Measurements from ENCODE around the gene SLC27A5.
A peak's percentile ranks its signal among the peaks of the same experiment; 100 is the strongest.
"Not testable (repeated sequence)": the region's sequence is repeated elsewhere in the genome, so short reads cannot be mapped to it uniquely, and the experiment has no call there.

SLC27A5 gene

DNA sequence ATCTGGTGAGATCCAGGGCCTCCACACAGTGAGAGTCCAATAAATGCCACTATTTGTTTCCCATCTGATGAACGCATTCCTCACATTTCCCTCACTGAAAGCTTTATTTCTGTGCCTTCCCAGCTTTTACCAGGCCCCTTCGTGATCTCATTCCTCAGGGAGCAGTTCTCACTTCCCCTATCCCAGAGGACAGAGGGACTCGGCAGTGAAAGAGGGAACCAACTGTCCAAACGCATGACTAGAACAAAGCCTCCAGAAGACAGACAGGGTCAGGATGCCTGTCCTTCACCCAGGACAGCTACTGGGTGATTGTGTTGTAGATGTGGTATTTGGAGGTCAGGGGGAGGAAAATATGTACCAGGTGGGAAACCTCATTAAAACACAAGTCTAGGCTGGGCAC lies 9.9 kb upstream of the SLC27A5 start:
- DNase-seq: peak; percentile 31

DNA sequence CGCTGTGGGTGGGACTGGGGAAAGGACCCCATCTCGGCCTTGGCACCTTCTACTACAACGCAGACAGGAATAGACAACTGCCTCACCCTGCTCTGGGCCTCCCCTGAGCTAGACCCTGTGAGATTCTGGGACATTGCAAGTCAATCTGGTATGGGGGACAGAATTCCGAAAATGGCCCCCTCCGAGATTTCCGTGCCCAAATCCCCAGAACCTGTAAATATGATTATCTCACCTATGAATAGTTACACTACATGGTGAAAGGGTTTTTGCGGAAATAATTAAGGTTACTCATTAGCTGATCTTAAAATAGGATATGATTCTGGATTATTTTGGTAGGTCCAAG lies 8.4 kb upstream of the SLC27A5 start:
- no peak for DNase-seq

DNA sequence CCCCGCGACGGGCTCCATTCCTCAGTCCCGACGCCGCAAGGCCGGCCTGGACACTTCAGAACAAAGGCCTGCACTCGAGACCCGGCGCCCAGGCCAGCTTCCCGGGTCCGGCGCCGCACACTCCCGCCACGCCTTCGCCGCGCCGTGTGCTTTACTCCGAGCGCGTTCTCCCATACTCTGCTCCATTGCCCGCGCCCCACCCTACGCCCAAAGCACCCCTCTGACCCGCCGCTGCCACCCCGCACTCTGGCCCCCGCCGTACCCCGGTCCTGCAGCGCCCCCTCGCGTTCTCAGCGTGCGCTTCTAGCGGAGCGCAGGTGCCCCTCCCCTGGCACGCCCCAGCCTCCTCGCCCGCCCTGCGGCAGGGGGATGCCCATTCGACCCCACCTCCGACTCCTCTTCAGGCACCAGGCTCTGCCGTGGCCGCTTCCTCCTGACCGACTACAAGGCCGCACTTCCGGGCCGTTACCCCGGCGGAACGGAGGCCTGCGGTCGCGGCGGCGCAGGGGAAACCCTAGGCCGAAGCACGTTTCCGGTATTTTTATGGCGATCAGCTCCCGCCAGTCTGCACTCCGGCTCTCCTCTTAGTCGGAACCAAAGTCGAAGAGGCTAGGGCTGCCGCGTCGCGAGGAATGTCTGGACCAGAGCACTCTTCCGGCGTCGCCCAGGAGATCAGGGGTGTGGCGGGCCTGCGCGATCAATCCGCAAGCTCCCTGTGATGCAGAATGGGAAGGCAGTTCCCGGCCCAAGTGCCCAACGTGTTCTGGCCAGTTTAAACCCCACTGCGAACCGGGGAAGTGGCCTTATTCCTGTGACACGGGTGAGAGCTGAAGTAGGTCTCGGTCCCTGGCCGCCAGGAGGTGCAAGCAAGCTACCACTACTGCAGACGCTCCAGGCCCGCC lies 7.8 kb upstream of the SLC27A5 start, which contains the start of gene ZBTB45:
ZBTB45 (minus strand) TSS at position 456 of the 902 bp plus-strand sequence. CDS start 2,137 bp downstream, outside the sequence.
- DNase-seq: peak; percentile 94

DNA sequence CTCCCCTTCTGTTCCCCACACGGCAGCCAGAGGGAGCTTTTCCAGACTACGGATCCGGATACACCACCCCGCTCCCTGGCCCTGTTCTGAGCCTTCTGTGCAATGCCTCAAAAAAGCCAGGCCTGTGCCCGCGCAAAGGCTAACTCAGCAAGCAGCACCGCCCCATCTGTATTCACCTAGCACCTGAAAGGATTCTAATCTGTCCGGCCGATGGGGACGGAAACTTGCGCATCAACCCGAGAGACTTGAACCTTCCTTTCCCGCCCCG lies 7.2 kb upstream of the SLC27A5 start:
- DNase-seq: peak; percentile 63

DNA sequence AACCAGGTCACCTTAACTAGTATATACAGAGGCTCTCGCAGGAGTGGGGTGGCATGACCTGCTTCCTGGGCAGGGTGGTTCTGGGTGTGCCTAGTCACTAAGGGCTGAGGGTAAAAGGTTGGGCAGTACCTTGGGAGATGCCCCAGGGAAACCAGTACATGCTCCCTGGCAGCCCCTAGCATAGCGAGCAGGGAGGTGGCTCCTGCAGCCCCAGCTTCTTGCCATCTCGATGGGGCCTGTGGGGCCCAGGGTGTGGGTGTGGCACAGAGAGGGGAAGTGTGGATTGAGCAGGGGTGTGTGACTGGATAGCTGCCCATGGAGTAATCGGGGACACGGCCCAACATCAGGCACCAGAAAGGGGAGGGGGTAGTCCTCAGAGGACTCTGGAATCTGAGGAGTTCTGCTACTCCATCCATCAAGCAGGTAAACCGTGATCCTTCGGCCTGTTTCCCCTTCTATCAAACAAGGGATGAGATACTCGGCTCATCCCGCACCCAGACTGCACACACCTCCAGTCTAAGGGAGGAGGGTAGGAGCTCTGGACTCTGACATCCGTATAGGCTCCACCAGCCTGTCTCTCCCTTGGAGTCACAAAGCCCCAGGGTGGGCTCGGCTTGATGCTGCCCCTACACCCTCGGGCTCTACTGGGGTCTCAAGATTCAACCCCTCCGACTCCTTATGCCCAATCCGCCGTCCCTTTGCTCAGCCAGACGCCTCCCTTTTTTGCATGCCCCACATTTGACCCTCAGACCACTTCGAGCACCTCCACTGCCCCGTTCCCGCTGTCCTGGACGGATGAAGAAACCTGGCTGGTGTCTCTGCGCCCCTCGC lies 6.7 kb upstream of the SLC27A5 start:
- DNase-seq: peak; percentile 51

DNA sequence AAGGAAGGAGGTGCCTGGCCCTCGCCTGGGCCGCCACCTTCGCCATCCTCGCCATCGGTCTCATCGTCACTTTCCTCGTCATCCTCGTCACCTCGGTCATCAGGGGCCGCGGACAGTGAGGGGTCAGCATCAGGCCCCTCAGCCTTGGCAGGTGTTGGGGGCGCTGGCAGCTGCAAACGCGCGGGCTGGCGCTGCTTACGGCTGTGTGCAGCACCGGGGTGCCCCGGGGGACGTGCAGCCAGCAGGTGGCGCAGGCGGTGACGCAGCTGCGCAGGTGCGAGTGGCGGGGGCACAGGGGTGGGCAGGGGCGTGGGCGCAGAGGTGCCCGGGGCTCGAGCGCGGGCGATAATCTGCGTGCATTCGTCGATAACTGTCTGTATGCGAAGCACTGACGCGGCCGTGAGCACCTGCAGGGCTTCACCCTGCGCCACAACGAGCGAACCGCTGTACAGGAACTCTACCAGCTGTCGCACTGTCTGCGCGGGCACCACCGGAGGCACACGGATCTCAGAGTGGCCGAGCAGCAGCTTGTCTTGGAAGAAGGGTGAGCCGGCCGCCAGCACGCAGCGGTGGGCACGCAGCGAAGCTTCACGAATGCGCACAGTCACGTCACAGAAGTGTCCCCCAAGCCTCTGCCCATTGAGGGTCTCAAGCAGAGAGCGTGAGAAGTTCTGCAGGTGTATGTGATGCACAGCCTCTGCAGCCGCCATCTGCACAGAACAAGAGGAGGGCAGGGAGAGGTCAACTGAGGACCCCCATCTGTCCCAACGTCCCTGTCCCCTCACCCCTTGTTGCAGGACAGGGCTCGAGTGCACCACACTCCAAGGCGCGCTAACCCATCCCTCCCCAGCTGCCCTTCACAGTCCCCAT lies 5.4 kb upstream of the SLC27A5 start:
- no peak for DNase-seq

DNA sequence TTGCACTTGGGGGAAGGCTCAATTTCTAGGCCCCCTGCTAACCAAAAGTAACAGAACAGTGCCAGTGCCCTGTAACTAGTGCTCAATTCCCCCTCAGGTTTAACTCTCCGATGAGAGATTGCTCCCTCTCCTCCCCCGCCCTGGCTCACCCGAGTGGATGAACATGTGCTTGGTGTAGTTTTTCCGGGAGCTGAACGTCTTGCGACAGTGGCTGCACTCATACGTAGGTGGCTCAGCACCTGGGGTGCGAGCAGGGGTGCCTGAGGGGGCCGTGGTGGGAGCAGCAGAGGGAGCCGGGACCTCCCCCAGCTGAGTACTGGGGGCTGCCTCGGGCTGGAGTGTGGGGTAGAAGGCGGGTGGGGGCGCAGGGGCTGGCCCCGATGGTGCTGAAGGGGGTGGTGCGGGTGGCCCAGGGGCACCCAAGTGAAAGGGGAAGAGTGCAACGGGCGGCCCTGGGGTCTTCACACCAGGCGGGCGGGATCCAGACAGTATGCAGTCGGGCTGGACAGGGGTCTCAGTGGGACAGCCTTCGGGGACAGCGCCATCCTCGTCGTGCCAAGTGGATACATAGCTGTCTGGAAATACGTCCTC lies 4.5 kb upstream of the SLC27A5 start:
- no peak for DNase-seq

DNA sequence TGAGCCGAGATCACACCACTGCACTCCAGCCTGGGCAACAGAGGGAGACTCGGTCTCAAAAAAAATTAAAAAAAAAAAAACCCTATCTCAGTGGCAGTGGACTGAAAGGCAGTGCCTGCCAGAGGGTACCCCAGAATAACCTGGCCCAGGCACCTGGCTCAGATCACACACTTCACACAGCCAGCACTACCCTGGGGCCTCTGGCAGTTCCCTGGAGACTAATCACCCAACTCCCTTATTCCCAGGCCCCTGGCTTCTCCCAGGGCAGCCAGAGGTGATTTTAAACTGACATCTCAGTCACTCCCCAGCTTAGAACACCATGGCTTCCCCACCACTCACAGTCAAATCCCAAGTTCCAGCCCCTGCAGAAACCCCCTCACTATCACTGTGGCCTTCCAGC lies 3.5 kb upstream of the SLC27A5 start:
- DNase-seq: no peak

DNA sequence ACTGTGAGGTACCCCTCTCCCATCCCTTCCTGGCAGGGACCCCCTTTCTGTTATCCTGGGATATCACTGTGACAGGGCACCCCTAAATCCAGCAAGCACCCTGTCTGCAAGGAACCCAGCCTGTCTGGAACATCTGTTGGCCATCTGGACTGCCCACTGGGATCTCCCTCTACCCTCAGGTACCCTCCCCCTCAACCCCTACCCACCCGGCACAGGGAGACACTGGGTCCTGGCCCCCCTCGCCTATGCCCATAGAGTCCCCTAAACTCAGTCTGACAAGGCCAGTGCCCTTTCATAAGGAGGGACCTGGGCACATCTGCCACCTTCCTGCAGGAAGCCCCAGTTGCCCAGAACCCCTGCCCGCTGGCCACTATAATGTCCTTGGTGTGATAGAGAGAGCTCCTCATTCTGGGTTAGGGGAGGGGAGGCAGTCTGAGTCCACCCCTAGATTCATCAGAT lies 2.8 kb upstream of the SLC27A5 start:
- no peak for DNase-seq

DNA sequence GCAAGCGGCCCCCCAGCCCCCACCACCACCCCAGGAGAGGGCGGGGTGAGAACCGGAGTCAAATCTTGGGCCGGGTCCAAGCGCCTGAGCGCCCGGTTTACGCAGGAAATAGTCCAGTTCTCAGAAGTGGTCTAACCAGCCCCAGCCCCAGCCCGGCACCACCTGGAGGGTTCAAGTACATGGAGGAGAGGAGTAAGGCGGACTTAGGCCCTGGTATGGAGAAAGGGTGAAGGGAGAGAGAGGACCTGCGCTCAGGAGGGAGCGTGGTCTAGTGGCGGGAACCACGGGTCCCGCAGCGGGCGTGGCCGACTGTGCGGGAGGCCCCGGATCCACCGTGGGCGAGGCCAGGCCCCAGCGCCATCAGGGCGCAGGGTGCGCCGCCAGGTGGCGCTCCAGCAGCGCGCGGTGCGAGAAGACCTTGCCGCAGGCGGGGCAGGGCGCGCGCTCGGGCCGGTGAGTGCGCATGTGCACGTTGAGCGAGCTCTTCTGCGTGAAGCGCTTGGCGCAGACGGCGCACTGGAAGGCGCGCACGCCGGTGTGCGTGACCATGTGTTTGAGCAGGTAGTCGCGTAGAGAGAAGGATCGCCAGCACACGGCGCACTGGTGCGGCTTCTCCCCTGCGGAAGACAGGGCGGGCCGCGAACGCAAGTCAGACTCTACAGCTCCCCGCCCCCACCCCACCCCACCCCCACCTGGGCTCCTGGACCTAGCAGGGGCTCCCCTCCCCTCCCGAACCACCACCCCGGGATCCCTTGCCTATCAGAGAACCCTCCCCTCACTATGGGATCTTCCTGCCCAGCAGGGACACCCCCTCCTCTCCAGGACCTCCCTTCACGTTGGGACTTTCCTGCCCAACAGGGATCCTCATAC lies 2.1 kb upstream of the SLC27A5 start:
- peak; percentile 97 for DNase-seq

DNA sequence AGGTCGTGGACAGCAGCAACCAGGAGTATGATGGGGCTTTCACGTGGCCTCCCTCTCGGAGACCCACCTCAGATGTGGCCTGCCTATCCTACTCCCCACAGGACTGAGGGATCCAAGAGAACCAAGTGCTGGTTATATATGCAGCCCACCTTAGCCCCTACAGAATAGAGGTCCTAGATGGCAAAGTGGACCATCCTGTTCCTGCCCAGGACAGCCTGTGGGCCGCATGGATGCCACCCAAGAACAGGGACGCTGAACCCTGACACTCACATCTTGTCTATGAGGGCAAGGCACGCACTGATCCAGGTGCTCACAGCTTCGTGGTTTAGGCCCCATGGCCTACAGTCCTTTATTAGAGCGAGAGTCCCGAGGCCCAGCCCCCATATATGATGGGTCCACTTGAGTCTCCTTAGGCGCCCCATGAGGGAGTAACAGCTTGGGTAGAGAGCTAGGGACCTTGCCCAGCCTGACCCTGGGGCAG lies 1.5 kb upstream of the SLC27A5 start:
- DNase-seq: no peak

DNA sequence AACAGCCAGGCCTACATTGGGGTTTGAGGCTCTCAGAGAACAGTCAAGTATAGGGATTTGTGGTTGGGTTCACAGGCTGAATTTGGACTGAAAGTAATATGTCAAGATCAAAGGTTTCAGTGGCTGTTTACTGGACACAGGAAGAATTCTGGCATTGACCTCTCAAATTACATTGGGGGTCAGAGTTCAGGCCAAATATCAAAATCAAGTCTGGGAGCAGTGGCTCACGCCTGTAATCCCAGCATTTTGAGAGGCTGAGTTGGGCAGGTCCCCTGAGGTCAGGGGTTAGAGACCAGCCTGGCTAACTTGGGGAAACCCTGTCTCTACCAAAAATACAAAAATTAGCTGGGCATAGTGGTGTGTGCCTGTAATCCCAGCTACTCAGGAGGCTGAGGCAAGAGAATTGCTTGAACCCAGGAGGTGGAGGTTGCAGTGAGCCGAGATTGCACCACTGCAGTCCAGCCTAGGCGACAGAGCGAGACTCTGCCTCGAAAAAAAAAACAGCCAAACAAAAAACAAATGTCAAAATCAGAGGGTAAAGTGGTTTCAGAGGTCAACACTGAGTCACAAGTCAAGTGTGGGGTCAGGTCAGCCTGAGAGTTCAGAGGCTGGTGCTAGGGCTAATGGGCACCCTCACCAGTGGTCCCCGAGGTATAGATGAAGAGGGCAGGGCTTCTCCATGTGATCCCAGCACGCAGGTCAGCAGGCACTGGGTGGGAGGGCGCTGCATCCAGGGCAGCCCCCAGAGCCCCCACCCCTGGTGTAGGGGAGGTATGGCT lies 1.5 kb downstream of the SLC27A5 start:
- no peak for DNase-seq

DNA sequence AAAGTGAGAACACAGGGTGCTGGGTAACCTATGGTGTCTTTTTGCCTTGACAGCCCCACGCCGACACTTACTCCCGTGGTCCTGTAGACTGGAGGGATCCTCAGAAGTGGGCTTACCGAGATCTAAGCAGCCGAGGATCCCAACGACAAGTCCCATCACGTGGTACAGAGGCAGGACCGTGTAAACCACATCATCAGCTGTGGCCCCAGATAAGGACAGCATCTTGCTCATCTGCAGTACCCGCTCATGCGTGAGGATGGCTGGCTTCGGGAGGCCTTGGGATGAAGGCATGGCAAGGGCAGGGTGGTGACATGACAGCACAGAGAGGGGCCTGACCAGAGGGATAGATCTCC lies 2.1 kb downstream of the SLC27A5 start:
- DNase-seq: no peak

DNA sequence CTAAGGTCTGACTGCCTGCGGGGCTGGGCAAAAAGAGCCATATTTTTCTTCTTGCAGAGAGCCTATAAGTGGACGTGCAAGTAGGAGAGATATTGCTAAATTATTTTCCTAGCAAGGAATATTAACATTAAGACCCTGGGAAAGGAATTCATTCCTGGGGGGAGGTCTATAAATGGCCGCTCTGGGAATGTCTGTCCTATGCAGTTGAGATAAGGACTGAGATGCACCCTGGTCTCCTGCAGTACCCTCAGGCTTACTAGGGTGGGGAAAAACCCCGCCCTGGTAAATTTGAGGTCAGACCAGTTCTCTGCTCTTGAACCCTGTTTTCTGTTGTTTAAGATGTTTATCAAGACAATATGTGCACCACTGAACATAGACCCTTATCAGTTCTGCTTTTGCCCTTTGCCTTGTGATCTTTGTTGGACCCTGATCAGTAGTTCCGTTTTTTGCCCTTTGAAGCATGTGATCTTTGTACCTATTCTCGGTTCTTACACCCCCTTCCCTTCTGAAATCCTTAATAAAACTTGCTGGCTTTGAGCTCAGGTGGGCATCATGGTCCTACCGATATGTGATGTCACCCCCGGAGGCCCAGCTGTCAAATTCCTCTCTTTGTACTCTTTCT lies 4.1 kb downstream of the SLC27A5 start:
- DNase-seq: not testable (repeated sequence)

DNA sequence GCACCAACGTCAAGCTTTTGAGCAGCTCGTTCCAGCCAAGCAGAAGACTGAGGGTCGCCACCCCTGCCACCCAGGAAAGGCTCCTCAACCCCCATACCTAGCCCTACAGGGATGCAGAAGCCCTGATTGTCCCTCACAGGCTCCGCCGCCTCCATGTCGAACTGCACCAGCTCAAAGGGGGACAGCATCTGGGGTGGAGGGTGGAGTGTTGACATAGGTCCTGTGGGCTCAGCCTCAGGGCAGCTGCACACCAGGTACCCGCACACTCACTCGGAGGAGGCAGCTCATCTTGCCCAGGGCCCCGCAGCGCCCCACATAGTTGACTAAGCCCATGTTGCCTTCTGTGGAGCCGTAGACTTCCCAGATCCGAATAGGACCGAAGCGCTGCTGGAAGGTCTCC lies 11.6 kb downstream of the SLC27A5 start:
- DNase-seq: no peak

DNA sequence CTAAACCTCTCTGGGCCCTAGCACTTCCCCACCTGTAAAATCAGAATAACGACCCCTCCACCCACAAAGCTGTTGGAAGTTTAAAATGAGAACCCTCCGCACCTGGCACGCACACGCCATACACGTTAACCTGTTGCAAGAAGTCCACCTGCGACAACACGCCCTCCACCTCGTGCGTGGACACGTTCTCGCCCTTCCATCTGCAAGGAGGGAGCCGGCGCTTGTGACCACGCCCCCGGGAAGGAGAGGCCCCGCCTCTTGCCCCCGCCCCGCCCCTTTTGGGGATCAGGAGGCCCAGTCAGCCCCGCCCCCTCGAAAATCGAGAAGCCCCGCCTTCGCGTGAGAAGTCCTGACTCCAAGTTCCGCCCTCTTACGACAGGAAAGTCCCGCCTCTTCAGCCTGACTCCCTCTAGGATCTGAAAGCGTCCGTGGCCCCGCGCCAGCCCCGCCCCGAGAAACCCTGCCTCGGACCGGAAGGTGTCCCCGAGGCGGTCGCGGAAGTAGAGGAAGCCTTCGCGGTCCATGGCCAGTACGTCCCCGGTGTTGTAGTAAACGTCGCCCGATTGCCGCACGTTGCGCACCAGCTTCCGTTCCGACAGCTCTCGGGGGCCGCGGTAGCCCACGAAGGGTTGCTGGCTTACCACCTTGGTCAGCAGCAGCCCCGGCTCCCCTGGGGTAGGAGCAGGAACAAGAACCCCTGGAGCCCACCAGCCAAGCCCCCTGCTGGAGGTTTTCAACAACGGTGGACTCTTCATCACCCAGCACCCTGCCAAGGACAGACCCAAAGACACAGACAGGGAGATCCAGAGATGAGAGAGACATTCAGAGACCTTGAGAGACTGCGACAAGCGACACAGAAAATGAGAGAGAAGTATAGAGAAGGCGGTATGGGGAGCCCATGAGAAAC lies 12.5 kb downstream of the SLC27A5 start:
- peak; percentile 99 for DNase-seq

DNA sequence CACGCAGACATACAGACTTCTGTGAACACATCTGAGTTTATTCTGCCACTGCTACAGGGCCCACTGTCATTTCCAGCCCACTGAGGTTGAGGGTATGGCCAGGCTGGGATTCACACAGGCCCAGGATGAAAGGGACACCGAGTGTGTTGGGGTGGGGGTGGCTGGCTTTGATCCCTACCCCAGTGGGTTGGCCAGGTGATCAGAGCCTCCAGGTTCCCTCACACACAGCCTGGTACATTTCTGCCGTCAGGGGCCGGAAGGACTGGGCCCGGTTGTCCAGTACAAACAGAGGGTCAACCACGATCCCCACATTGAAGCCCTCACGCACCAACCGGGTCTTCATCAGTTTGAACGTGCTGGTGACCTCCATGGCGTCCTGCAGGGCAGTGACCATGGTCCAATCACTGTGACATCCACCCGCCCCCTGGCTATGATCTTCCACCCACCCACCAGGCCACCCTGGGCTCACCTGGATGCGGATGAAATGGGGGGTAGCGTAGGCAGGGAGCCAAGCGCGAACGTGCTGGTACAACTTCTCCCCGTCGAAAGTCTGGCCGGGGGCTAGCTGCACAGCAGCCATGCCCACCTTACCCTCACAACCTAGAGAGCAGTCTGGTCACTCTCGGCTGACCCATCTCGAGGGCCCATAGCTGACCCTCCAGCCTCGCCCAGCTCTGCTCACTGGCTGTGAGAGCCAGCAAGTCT lies 13.3 kb downstream of the SLC27A5 start:
- DNase-seq: no peak

DNA sequence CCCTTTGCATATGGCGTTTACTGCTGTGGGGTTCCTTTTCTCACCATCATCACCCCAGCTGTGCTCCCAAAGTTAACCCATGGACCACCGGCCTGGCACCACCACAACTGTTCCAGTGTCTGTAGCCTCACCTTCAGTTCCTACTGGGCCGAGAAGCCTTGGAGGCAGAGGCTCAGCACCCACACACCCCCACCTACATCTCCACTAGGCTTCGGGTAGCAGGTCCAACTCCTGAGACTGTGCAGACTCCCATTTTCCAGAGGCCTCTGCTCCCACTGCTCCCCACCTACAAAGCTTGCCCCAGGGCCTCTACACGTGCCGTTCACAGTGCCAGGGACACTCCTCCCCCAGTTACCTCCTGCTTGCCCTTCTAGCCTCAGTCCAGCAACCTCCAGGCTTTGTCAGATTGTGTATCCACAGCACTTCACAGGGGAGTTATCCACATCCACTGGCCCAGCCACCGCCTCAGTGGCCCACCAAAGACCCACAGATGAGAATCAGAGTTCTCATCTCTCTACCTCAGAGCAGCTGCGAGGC lies 14.1 kb downstream of the SLC27A5 start:
- DNase-seq: no peak
